HPDE6-E6E7 (cell line): ENCODE results near the gene RWDD3.
A peak's percentile ranks its signal among the peaks of the same experiment; 100 is the strongest.

Source experiments
- DNase-seq: peaks from one replicate; pipeline ENCODE4 v3.0.0; 2011; ENCODE audit warnings: missing footprints; ENCODE audit errors: extremely low spot score

The RWDD3 gene

GRCh38 chr1:95230256-95230655, 3.8 kb upstream of the RWDD3 start:
- DNase-seq: no peak

GRCh38 chr1:95230768-95231191, 3.2 kb upstream of the RWDD3 start:
- no peak for DNase-seq

- no peak for DNase-seq
These were observed 1.2 kb upstream of the RWDD3 start for GRCh38 chr1:95232646-95233318.

GRCh38 chr1:95233319-95233736, 682 bp upstream of the RWDD3 start:
- peak; percentile 3 for DNase-seq

- DNase-seq: no peak
These were observed 3.0 kb downstream of the RWDD3 start for GRCh38 chr1:95236784-95237575.

- no peak for DNase-seq
These were observed 4.1 kb downstream of the RWDD3 start for GRCh38 chr1:95237981-95238703.

- DNase-seq: no peak
These were observed 11.0 kb downstream of the RWDD3 start for GRCh38 chr1:95245029-95245428.

GRCh38 chr1:95246511-95246910, 12.5 kb downstream of the RWDD3 start:
- no peak for DNase-seq

GRCh38 chr1:95247607-95248006, 13.6 kb downstream of the RWDD3 start:
- no peak for DNase-seq

- no peak for DNase-seq
These were observed 15.9 kb downstream of the RWDD3 start for GRCh38 chr1:95249916-95250315.

- no peak for DNase-seq
These were observed 18.4 kb downstream of the RWDD3 start for GRCh38 chr1:95252422-95252821.

GRCh38 chr1:95254959-95255358, 20.9 kb downstream of the RWDD3 start:
- DNase-seq: no peak

GRCh38 chr1:95255826-95256225, 21.8 kb downstream of the RWDD3 start:
- no peak for DNase-seq

- peak; percentile 45 for DNase-seq
These were observed 23.7 kb downstream of the RWDD3 start for GRCh38 chr1:95257758-95258157.

- DNase-seq: no peak
These were observed 25.2 kb downstream of the RWDD3 start for GRCh38 chr1:95259245-95259644.

- no peak for DNase-seq
These were observed 28.9 kb downstream of the RWDD3 start for GRCh38 chr1:95262913-95263312.

- DNase-seq: no peak
These were observed 29.4 kb downstream of the RWDD3 start for GRCh38 chr1:95263450-95263849.

- DNase-seq: no peak
These were observed 31.1 kb downstream of the RWDD3 start for GRCh38 chr1:95265106-95265505.

GRCh38 chr1:95276429-95276828, 42.4 kb downstream of the RWDD3 start:
- DNase-seq: no peak

- DNase-seq: no peak
These were observed 44.4 kb downstream of the RWDD3 start for GRCh38 chr1:95278173-95279006.

GRCh38 chr1:95281781-95282517, 47.9 kb downstream of the RWDD3 start:
- DNase-seq: no peak
